ENCODE measurements around the gene SLC18A3.

SLC18A3 gene

DNA sequence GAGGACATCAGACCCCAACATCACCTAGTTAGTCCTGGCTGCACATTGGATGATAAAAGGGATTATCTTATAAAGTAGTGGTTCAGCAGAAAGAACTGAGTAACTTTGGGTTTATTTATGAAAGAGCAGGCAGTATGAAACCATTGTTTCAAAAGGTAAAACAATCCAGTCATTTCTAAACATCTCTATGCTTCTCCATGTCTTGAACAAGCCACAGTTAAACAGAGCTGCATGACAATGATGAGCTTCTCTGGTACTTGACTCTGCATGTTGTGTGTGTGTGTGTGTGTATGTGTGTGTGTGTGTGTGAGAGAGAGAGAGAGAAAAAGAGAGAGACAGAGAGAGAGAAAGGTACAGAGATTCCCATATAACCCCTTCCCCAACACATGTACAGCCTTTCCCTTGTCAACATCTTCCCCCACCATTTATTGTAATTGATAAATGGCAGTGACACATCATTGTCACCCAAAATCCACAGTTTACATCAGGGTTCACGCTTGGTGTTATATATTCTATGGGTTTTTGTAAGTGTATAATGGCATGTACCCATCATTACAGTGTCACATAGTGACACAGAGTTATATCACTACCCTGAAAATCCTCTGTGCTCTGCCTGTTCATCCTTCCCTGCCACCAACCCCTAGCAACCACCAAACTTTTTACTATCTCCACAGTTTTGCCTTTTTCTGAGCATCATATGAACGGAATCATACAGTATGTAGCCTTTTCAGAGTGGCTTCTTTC is 32.8 kb upstream of the SLC18A3 start:
- no peaks in the 10 kb centered on the region for H3K36me3 ChIP-seq

GRCh38 chr10:49578392-49578791 is 31.7 kb upstream of the SLC18A3 start:
- no peaks in the 10 kb centered on the region for H3K9me3 ChIP-seq
- H3K9ac ChIP-seq: no peak overlapping the region
- TF ChIP-seq Cebpa-rat (IDR thresholded peaks at IDR 0.05): no peak
- H3K4me2 ChIP-seq: no peak overlapping the region
- no peaks in the 10 kb centered on the region for H3K4me1 ChIP-seq
- no peak overlapping the region for H3K4me3 ChIP-seq
- no peaks in the 10 kb centered on the region for H3K36me3 ChIP-seq
- H4K20me1 ChIP-seq: no peaks in the 10 kb centered on the region
- no peaks in the 10 kb centered on the region for H3K27me3 ChIP-seq
- H3K27ac ChIP-seq: no peak overlapping the region

More for the DNA sequence above, 32.8 kb upstream of the SLC18A3 start:
- H3K9me3 ChIP-seq: no peaks in the 10 kb centered on the region
- no peaks in the 10 kb centered on the region for H3K4me1 ChIP-seq
- H3K27ac ChIP-seq: no peak overlapping the region
- H3K9ac ChIP-seq: no peak overlapping the region
- H3K27me3 ChIP-seq: no peaks in the 10 kb centered on the region
- no peak overlapping the region for H3K4me2 ChIP-seq
- no peak for TF ChIP-seq Cebpa-rat (IDR thresholded peaks at IDR 0.05)
- no peaks in the 10 kb centered on the region for H4K20me1 ChIP-seq
- H3K4me3 ChIP-seq: no peak overlapping the region

GRCh38 chr10:49579621-49580020 is 30.5 kb upstream of the SLC18A3 start:
- Histone ChIP-seq H3K4me2 (no peak overlapping the region), H3K27ac (no peak overlapping the region), H3K9me3 (no peaks in the 10 kb centered on the region), H3K4me1 (no peaks in the 10 kb centered on the region), H3K4me3 (no peak overlapping the region), H3K27me3 (no peaks in the 10 kb centered on the region), H3K36me3 (no peaks in the 10 kb centered on the region), H3K9ac (no peak overlapping the region), H4K20me1 (no peaks in the 10 kb centered on the region)
- TF ChIP-seq Cebpa-rat (IDR thresholded peaks at IDR 0.05): no peak

DNA sequence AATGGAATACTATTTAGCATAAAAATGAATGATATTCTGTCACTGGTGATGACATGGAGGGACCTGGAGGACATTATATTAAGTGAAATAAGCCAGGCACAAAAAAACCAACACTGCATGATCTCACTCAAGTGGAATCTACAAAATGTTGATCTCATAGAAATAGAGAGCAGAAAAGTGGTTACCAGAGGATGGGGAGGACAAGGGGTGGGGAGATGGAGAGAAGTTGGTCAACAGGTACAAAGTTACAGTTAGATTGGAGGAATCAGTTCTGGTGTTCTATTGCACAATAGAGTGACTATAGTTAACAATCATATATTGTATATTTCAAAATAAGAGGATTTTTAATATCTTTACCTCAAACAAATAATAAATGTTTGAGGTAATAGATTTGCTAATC is 24.7 kb upstream of the SLC18A3 start:
- Histone ChIP-seq H3K9ac (no peak overlapping the region), H3K27ac (no peak overlapping the region), H3K4me3 (no peak overlapping the region), H3K4me2 (no peak overlapping the region), H3K4me1 (no peaks in the 10 kb centered on the region), H3K27me3 (no peaks in the 10 kb centered on the region), H3K9me3 (no peaks in the 10 kb centered on the region; the same call in 1 of the 2 replicates), H4K20me1 (no peaks in the 10 kb centered on the region), H3K36me3 (no peaks in the 10 kb centered on the region)
- TF ChIP-seq Cebpa-rat (IDR thresholded peaks at IDR 0.05): no peak

- Histone ChIP-seq H3K36me3 (no peaks in the 10 kb centered on the region), H3K9ac (no peak overlapping the region), H3K4me2 (no peak overlapping the region), H3K27ac (no peak overlapping the region), H3K9me3 (no peaks in the 10 kb centered on the region; the same call in 1 of the 2 replicates), H3K4me1 (no peaks in the 10 kb centered on the region), H3K27me3 (no peaks in the 10 kb centered on the region), H4K20me1 (no peaks in the 10 kb centered on the region), H3K4me3 (no peak overlapping the region)
- TF ChIP-seq Cebpa-rat (IDR thresholded peaks at IDR 0.05): no peak
Measured at GRCh38 chr10:49587981-49588380, 22.1 kb upstream of the SLC18A3 start.

GRCh38 chr10:49592726-49593563 is 17.2 kb upstream of the SLC18A3 start:
- H3K4me1 ChIP-seq: peaks cover 25% of the 10 kb centered on the region
- H3K9ac ChIP-seq: no peak overlapping the region
- no peak overlapping the region for H3K4me2 ChIP-seq
- no peak for TF ChIP-seq Cebpa-rat (IDR thresholded peaks at IDR 0.05)
- H3K27me3 ChIP-seq: no peaks in the 10 kb centered on the region
- H3K27ac ChIP-seq: no peak overlapping the region
- no peaks in the 10 kb centered on the region for H4K20me1 ChIP-seq
- no peak overlapping the region for H3K4me3 ChIP-seq
- no peaks in the 10 kb centered on the region for H3K36me3 ChIP-seq
- H3K9me3 ChIP-seq: no peaks in the 10 kb centered on the region; the same call in 1 of the 2 replicates

DNA sequence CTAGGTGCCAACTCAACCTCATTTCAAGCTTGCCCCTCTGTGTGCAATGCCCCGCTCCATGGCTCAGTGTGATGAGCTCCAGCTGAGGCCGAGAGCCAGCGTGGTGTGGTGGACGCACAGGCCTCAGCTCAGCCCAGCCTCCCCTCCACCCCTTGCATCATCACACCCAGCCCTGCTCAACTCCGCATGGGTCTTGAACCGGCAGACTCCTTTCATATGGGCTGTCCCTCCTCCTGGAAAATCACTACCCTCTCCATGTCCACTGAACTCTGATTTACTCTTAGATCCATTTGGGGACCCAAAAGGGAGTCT is 16.6 kb upstream of the SLC18A3 start:
- Histone ChIP-seq H3K36me3 (no peaks in the 10 kb centered on the region), H3K9me3 (no peaks in the 10 kb centered on the region; the same call in 1 of the 2 replicates), H4K20me1 (no peaks in the 10 kb centered on the region), H3K9ac (no peak overlapping the region), H3K4me3 (no peak overlapping the region), H3K4me2 (no peak overlapping the region), H3K4me1 (peaks cover 25% of the 10 kb centered on the region), H3K27me3 (no peaks in the 10 kb centered on the region), H3K27ac (no peak overlapping the region)
- no peak for TF ChIP-seq Cebpa-rat (IDR thresholded peaks at IDR 0.05)

DNA sequence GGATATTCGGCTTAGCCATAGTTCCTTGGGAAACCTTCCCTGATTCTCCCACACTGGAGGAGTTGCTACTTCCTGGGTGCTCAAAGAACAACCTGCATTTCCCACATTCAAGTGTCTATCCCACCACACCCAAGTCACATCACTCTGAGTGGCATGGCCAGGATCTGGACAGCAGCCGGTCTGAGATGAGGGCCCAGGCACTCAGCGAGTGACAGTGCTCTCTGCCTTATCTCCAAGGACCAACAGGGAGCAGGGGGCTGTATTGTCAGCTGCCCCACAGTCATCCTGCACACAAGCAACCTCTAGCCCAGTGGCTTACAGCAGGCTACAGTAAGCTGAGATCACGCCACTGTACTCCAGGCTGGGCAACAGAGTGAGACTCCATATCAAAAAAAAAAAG is 16.1 kb upstream of the SLC18A3 start:
- no peak overlapping the region for H3K4me2 ChIP-seq
- no peak overlapping the region for H3K9ac ChIP-seq
- no peaks in the 10 kb centered on the region for H4K20me1 ChIP-seq
- H3K36me3 ChIP-seq: no peaks in the 10 kb centered on the region
- H3K27ac ChIP-seq: no peak overlapping the region
- no peaks in the 10 kb centered on the region; the same call in 1 of the 2 replicates for H3K9me3 ChIP-seq
- peaks cover 25% of the 10 kb centered on the region for H3K4me1 ChIP-seq
- no peak for TF ChIP-seq Cebpa-rat (IDR thresholded peaks at IDR 0.05)
- H3K27me3 ChIP-seq: no peaks in the 10 kb centered on the region
- no peak overlapping the region for H3K4me3 ChIP-seq

DNA sequence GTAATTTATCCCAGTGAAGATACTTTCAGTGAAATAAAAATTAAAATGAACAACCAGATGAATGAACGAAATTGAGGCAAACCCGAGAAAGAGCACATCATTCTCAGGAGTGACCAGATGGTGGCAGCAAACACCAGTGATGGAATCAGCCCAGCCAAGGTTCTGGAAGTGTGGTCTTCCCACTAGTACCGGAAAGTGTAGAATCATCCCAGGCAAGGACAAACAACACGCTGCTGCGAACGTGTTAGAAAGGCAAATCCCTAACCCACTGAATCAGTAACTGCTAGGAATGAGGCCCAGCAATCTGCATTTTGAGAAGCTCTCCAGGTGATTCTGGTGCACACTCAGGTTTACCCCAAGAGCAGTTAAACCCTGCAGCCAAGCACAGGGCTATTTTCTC is 15.5 kb upstream of the SLC18A3 start:
- Histone ChIP-seq H3K9ac (no peak overlapping the region), H3K4me1 (peaks cover 25% of the 10 kb centered on the region), H4K20me1 (no peaks in the 10 kb centered on the region), H3K4me3 (no peak overlapping the region), H3K9me3 (no peaks in the 10 kb centered on the region; the same call in 1 of the 2 replicates), H3K4me2 (peak overlapping the region; percentile 64), H3K27me3 (no peaks in the 10 kb centered on the region), H3K36me3 (no peaks in the 10 kb centered on the region), H3K27ac (no peak overlapping the region)
- TF ChIP-seq Cebpa-rat (IDR thresholded peaks at IDR 0.05): no peak

DNA sequence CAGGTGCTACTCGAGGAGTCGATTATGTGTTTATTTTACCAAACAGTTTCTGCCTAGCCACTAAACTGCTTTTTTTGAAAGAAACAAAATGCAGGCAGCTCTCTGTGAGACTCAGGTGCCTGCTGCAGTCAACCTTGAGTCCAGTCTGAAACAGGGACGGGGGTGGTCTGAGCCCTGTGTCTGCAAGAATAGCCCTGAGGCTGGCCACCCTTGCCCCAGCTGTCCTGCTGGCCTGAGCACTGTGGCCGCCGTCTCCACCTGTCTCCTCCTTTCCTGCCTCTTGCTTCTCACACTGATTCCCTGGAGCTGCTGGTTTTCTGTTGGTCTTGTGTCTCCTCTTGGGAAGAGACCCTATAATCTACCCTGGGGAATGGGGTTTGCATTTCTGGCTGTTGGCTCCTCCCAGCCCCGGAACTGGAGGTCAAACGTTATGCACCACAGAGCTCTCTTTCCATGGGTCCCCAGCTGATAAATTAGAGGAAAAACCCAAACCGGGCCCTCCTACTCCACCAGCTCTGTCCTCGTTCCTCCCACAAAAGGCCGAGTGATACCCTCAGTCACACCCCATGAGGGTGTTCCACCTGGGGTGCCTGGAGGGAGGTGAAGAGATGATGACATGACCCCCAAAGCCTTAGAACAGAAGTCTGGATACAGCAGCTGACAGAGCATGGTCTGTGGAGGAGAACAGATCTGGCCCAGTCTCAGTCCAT is 15.0 kb upstream of the SLC18A3 start:
- Histone ChIP-seq H3K36me3 (no peaks in the 10 kb centered on the region), H3K4me3 (no peak overlapping the region), H4K20me1 (no peaks in the 10 kb centered on the region), H3K27me3 (no peaks in the 10 kb centered on the region), H3K9ac (no peak overlapping the region), H3K27ac (no peak overlapping the region), H3K9me3 (no peaks in the 10 kb centered on the region), H3K4me2 (peak overlapping the region; percentile 64), H3K4me1 (peaks cover 25% of the 10 kb centered on the region)
- TF ChIP-seq Cebpa-rat (IDR thresholded peaks at IDR 0.05): no peak

All from BLaER1 (cell line).